ENCODE measurements around the gene C19orf38. TPM values are rescaled to one million over a fixed set of nuclear protein-coding genes. Genes with fewer than 3 reads are reported as not detected.

C19orf38 gene
- polyA plus RNA-seq, 3 donors = 1.6 to 1.8 (median 1.7) TPM

GRCh38 chr19:10895920-10896319, 47.7 kb downstream of the C19orf38 start:
- DNase-seq (ENCODE audit: low read depth in 3 of 3, low spot score in 2 of 3) = no peak

GRCh38 chr19:10896851-10897526, 48.8 kb downstream of the C19orf38 start:
- DNase-seq (ENCODE audit: low read depth in 3 of 3, low spot score in 2 of 3) = no peak

- no peak for DNase-seq (ENCODE audit: low read depth in 3 of 3, low spot score in 2 of 3)
Measured at GRCh38 chr19:10898633-10899032, 50.4 kb downstream of the C19orf38 start.

GRCh38 chr19:10899151-10899653, 51.0 kb downstream of the C19orf38 start:
- DNase-seq (ENCODE audit: low read depth in 3 of 3, low spot score in 2 of 3) = no peak

GRCh38 chr19:10907925-10908324, 59.7 kb downstream of the C19orf38 start:
- no peak for DNase-seq (ENCODE audit: low read depth in 3 of 3, low spot score in 2 of 3)

GRCh38 chr19:10908380-10908960, 60.3 kb downstream of the C19orf38 start:
- no peak for DNase-seq (ENCODE audit: low read depth in 3 of 3, low spot score in 2 of 3)

GRCh38 chr19:10911579-10912363, 63.6 kb downstream of the C19orf38 start:
- DNase-seq (ENCODE audit: low read depth in 3 of 3, low spot score in 2 of 3) = no peak

- no peak for DNase-seq (ENCODE audit: low read depth in 3 of 3, low spot score in 2 of 3)
Measured at GRCh38 chr19:10912619-10913018, 64.4 kb downstream of the C19orf38 start.

- DNase-seq (ENCODE audit: low read depth in 3 of 3, low spot score in 2 of 3) = no peak
Measured at GRCh38 chr19:10913716-10914340, 65.6 kb downstream of the C19orf38 start.

- DNase-seq (ENCODE audit: low read depth in 3 of 3, low spot score in 2 of 3) = no peak
Measured at GRCh38 chr19:10915130-10916091, 67.2 kb downstream of the C19orf38 start.

- no peak for DNase-seq (ENCODE audit: low read depth in 3 of 3, low spot score in 2 of 3)
Measured at GRCh38 chr19:10916602-10917001, 68.4 kb downstream of the C19orf38 start.

- no peak for DNase-seq (ENCODE audit: low read depth in 3 of 3, low spot score in 2 of 3)
Measured at GRCh38 chr19:10918359-10918758, 70.1 kb downstream of the C19orf38 start.

Other genes with a start within 250 kb of the C19orf38 start
- gene SLC44A2, start 222.9 kb upstream of the C19orf38 start, polyA plus RNA-seq (ENCODE audit: insufficient read length in 3 of 3) = 100 to 1,000 TPM; 191 to 213 (median 201) TPM
- gene ILF3, start 194.1 kb upstream of the C19orf38 start, polyA plus RNA-seq (ENCODE audit: insufficient read length in 3 of 3) = 100 to 1,000 TPM; 238 to 254 (median 244) TPM
- 10 to 100 TPM; 36.5 to 43.7 (median 40.5) TPM for gene QTRT1, start 147.0 kb upstream of the C19orf38 start, polyA plus RNA-seq (ENCODE audit: insufficient read length in 3 of 3)
- gene DNM2, start 130.3 kb upstream of the C19orf38 start, polyA plus RNA-seq (ENCODE audit: insufficient read length in 3 of 3) = 100 to 1,000 TPM; 119 to 129 (median 126) TPM
- gene TMED1, start 12.2 kb upstream of the C19orf38 start, polyA plus RNA-seq (ENCODE audit: insufficient read length in 3 of 3) = 10 to 100 TPM; 55.6 to 60.8 (median 56.9) TPM
- 10 to 100 TPM; 37.2 to 46.1 (median 37.6) TPM for gene CARM1, start 23.1 kb downstream of the C19orf38 start, polyA plus RNA-seq (ENCODE audit: insufficient read length in 3 of 3)
- 10 to 100 TPM; 32.7 to 38.3 (median 36.9) TPM for gene YIPF2, start 80.2 kb downstream of the C19orf38 start, polyA plus RNA-seq (ENCODE audit: insufficient read length in 3 of 3)
- gene TIMM29, start 80.4 kb downstream of the C19orf38 start, polyA plus RNA-seq (ENCODE audit: insufficient read length in 3 of 3) = 10 to 100 TPM; 21.5 to 24.7 (median 21.7) TPM
- 100 to 1,000 TPM; 141 to 145 (median 143) TPM for gene SMARCA4, start 112.6 kb downstream of the C19orf38 start, polyA plus RNA-seq (ENCODE audit: insufficient read length in 3 of 3)
- 10 to 100 TPM; 19.9 to 24.8 (median 23.3) TPM for gene LDLR, start 241.0 kb downstream of the C19orf38 start, polyA plus RNA-seq (ENCODE audit: insufficient read length in 3 of 3)